K562 (cell line): ENCODE results near the gene KLHL13. TPM values are rescaled to one million over a fixed set of nuclear protein-coding genes. Genes with fewer than 3 reads are reported as not detected.
A peak's percentile ranks its signal among the peaks of the same experiment; 100 is the strongest.
"Not testable (repeated sequence)": the region's sequence is repeated elsewhere in the genome, so short reads cannot be mapped to it uniquely, and the experiment has no call there.

Experiments used
- ATAC-seq: fragments of 200-7000 bp; cut with Tn5 transposase; 3 replicates; pipeline ENCODE4 v1.9.1; 2020; ENCODE audit warnings: moderate library complexity
- BruUV-seq: library from RNA; stranded (reverse); fragments of 400-500 nt; replicated peaks from 2 replicates; lab custom pipeline; 2021; lab: Mats Ljungman, UMichigan
- CTCF ChIA-PET: fragments of 300-600 bp; formaldehyde crosslinking; extraction: SDS; loops from one replicate; lab custom pipeline; 2021; ENCODE audit warnings: low intra/inter-chr PET ratio; lab: Yijun Ruan, JAX
- POLR2A ChIA-PET: fragments of 300-600, 350-650 bp; sonication (Branson Sonifier 250); formaldehyde crosslinking; extraction: SDS; loops from one replicate; lab custom pipeline; 2021; ENCODE audit warnings: antibody characterized with exemption, inconsistent platforms; lab: Yijun Ruan, JAX
- DNase-seq, 4 experiments: peaks; one replicate each; pipeline versions ENCODE4 v3.0.0 to v3.0.0-alpha.2; 2011 to 2018; ENCODE audit warnings: low spot score in 3 of 4, mixed read lengths in 3 of 4; ENCODE audit errors: extremely low read depth in 1 of 4
- FAIRE-seq: peaks from 2 replicates; lab custom pipeline; 2011; peaks lifted over from hg19 to GRCh38; lab: Jason Lieb, UNC
- H2AFZ ChIP-seq: 2 replicates; pipeline ENCODE4 v1.6.0; 2011; ENCODE audit warnings: low read depth, low read length, control low read depth, inconsistent platforms
- H3K27ac ChIP-seq: fragments of 200-600 bp; 3 replicates; pipeline ENCODE4 v1.8.0; 2011; ENCODE audit warnings: low read depth, mild to moderate bottlenecking, control low read depth, inconsistent platforms, low read length, moderate library complexity, mixed read lengths; ENCODE audit errors: extremely low read depth
- H3K27me3 ChIP-seq, 2 experiments: fragments of 300-600 bp in 1 of 2; 2 replicates in 1 of 2; 3 replicates in 1 of 2; pipeline versions ENCODE4 v1.6.0 to v1.8.0; 2011; ENCODE audit warnings: inconsistent platforms in 2 of 2, low read length in 2 of 2, mild to moderate bottlenecking in 1 of 2, mixed read lengths in 1 of 2, moderate library complexity in 1 of 2; ENCODE audit not compliant: control insufficient read depth in 2 of 2, insufficient read depth in 2 of 2
- H3K36me3 ChIP-seq: fragments of 300-600 bp; 3 replicates; pipeline ENCODE4 v1.8.0; 2011; ENCODE audit warnings: mild to moderate bottlenecking, low read length, inconsistent platforms; ENCODE audit not compliant: control insufficient read depth, insufficient read depth
- H3K4me1 ChIP-seq, 2 experiments: fragments of 200-600 bp in 1 of 2; replicated peaks in 1 of 2; 2 replicates in 1 of 2; 3 replicates in 1 of 2; pipeline versions ENCODE4 v1.5.1 to v1.8.0; 2011; ENCODE audit warnings: inconsistent platforms in 2 of 2, low read length in 2 of 2, mild to moderate bottlenecking in 1 of 2, mixed read lengths in 1 of 2, moderate library complexity in 1 of 2; ENCODE audit not compliant: control insufficient read depth in 2 of 2, insufficient read depth in 2 of 2
- H3K4me2 ChIP-seq: 2 replicates; pipeline ENCODE4 v1.6.1; 2011; ENCODE audit warnings: low read length, control low read depth, inconsistent platforms, mixed read lengths; ENCODE audit not compliant: insufficient read depth
- H3K4me3 ChIP-seq: fragments of 200-600 bp; sonication (generic), shearing (Covaris generic); 2 replicates; pipeline ENCODE4 v1.5.1; 2016; ENCODE audit warnings: control low read depth, inconsistent platforms
- H3K79me2 ChIP-seq: fragments of 200-600 bp; 3 replicates; pipeline ENCODE4 v1.8.0; 2011; ENCODE audit warnings: low read length, inconsistent platforms; ENCODE audit not compliant: control insufficient read depth, insufficient read depth
- H3K9ac ChIP-seq, 2 experiments: 2 replicates each; pipeline versions ENCODE4 v1.6.0 to v1.6.1; 2011; ENCODE audit warnings: low read depth in 2 of 2, low read length in 2 of 2, control low read depth in 1 of 2, inconsistent platforms in 1 of 2, mild to moderate bottlenecking in 1 of 2, mixed read lengths in 1 of 2; ENCODE audit not compliant: insufficient read depth in 1 of 2
- H3K9me1 ChIP-seq: one replicate; pipeline ENCODE4 v1.6.0; 2011; ENCODE audit warnings: inconsistent platforms, mild to moderate bottlenecking, low read length, moderate library complexity; ENCODE audit not compliant: control insufficient read depth, insufficient read depth
- H3K9me3 ChIP-seq: replicated peaks from 2 replicates; pipeline ENCODE4 v1.5.1; 2011; ENCODE audit warnings: low read depth, low read length, inconsistent platforms; ENCODE audit not compliant: control insufficient read depth, insufficient read depth
- H4K20me1 ChIP-seq: replicated peaks from 2 replicates; pipeline ENCODE4 v1.6.1; 2011; ENCODE audit warnings: low read length, inconsistent platforms, mixed read lengths; ENCODE audit not compliant: control insufficient read depth, insufficient read depth
- CBFA2T3 ChIP-seq: fragments of 450-650 bp; IDR thresholded peaks from 2 replicates; pipeline ENCODE4 v1.6.1; 2017
- ZNF253 ChIP-seq: fragments of 250-450 bp; sonication (Bioruptor Pico); conservative IDR thresholded peaks from 2 replicates; pipeline ENCODE4 v1.6.1; 2021; ENCODE audit warnings: mild to moderate bottlenecking
- whole genome bisulfite sequencing: fragments of 100-300 bp; shearing (Covaris generic); methylation state at CpG from one replicate; pipeline ENCODE4 v1.1.6; 2016; ENCODE audit warnings: low coverage, mixed read lengths; ENCODE audit not compliant: insufficient coverage; ENCODE audit errors: missing lambda C conversion rate; 5-methylcytosine and 5-hydroxymethylcytosine counted together
- in situ Hi-C: fragments of 300-500 bp; cut with MboI; formaldehyde crosslinking; loops from 4 replicates; pipeline ENCODE4 v1.15.0; 2018; ENCODE audit warnings: inconsistent platforms, mixed read lengths
- intact Hi-C: fragments of 100-400 bp; cut with micrococcal nuclease; formaldehyde crosslinking; loops from 2 replicates; pipeline ENCODE4 v1.14.2; 2022
- polyA plus RNA-seq, 8 experiments: library from polyadenylated mRNA; depleted of rRNA in 4 of 8; stranded (reverse) in 5 of 8; unstranded in 3 of 8; fragments of >200 nt; fragmentation: Nextera tagmentation in 2 of 8; fragmentation: Illumina TruSeq in 1 of 8; extraction: Ambion mirVana in 2 of 8; extraction: Trizol in 1 of 8; gene quantifications; 2 replicates each; pipeline versions ENCODE4 v1.2.1 to v1.2.3, GENCODE V29; 2011 to 2014; ENCODE audit warnings: inconsistent platforms in 1 of 8, missing spikeins in 1 of 8
- total RNA-seq, 7 experiments: library from RNA; depleted of rRNA in 6 of 7; stranded (reverse); fragments of >200 nt in 6 of 7; fragmentation: Illumina TruSeq in 2 of 7; extraction: Trizol in 2 of 7; gene quantifications; 2 replicates each; pipeline versions ENCODE4 v1.2.1 to v1.2.3, GENCODE V29; 2011 to 2021; ENCODE audit warnings: low replicate concordance in 1 of 7

KLHL13 gene
- total and polyA plus RNA-seq, 9 of the 15 experiments (the other 6 are each of a cell fraction or from before 2014, with no cell fraction given): 1.2 to 4.1 (median 2.2) TPM

DNA sequence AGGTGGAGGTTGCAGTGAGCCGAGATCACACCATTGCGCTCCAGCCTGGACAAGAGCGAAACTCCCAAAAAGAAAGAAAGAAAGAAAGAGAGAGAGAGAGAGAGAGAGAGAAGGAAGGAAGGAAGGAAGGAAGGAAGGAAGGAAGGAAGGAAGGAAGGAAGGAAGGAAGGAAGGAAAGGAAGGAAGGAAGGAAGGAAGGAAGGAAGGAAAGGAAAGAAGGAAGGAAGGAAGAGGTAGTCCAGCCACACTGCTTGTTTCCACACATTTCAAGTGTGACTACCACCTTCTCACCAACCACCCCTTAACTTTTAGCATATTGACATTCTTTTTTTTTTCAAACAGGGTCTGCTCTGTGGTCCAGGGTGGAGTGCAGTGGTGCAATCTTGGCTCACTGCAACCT, 31.2 kb upstream of the KLHL13 start:
- H3K9me1 ChIP-seq, H3K9me3 ChIP-seq, H3K27me3 ChIP-seq, H3K4me1 ChIP-seq, DNase-seq, CTCF ChIA-PET, H4K20me1 ChIP-seq, BruUV-seq, H3K36me3 ChIP-seq, FAIRE-seq, in situ Hi-C loops, H3K79me2 ChIP-seq, H3K4me3 ChIP-seq, H3K4me2 ChIP-seq, H2AFZ ChIP-seq, ATAC-seq, H3K9ac ChIP-seq, intact Hi-C loops, H3K27ac ChIP-seq, POLR2A ChIA-PET: not testable (repeated sequence)
- WGBS: 0% methylated on average over 1 of the region's 3 CpGs

DNA sequence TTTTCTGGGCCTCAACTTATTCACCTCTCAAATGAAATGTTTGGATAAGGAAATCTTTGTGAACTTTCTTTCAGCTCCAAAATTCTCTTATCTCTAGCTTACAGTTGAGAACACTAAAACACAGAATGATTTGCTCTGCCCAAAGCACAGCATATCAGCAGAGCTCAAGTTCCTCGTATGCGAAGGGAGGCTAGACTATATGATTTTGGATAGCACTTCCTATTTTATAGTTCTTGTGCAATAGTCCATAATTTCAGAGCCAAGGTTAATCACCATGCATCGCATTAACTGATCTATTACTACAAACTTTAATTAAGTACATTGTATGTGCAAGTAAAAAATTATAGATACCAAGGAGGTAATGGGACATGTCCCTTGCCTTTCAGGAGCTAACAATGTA, 27.0 kb upstream of the KLHL13 start:
- Histone ChIP-seq H3K27me3 (no peaks in the 10 kb centered on the region), H3K9ac (no peak overlapping the region), H3K36me3 (no peaks in the 10 kb centered on the region), H3K27ac (no peak overlapping the region), H3K4me3 (no peak overlapping the region), H3K9me3 (no peaks in the 10 kb centered on the region), H2AFZ (no peak overlapping the region), H4K20me1 (no peaks in the 10 kb centered on the region), H3K79me2 (no peaks in the 10 kb centered on the region), H3K4me1 (no peaks in the 10 kb centered on the region), H3K4me2 (no peak overlapping the region), H3K9me1 (no peaks in the 10 kb centered on the region)
- 4% methylated on average over 3 of the region's 3 CpGs for WGBS
- FAIRE-seq (no peak), DNase-seq (no peak), ATAC-seq (no peak)
- ChIA-PET POLR2A (no interaction called here), CTCF (no interaction called here)
- intact Hi-C loops: no loop called here
- no peak for TF ChIP-seq ZNF253 (CRISPR knock-in tag)
- 0 out of 2 replicates have a peak, but pooled peaks have one; percentile 19 for TF ChIP-seq CBFA2T3
- in situ Hi-C loops: no loop called here
- no TSS peak for BruUV-seq
